MCF 10A (cell line): ENCODE results near the gene GP9. TPM values are rescaled to one million over a fixed set of nuclear protein-coding genes. Genes with fewer than 3 reads are reported as not detected.

ENCODE experiments used
- BruUV-seq: library from RNA; stranded (reverse); fragments of 400-500 nt; replicated peaks from 2 replicates; lab custom pipeline; 2021; lab: Mats Ljungman, UMichigan
- CTCF ChIA-PET: fragments of 300-600 bp; sonication (Branson Sonifier 250); formaldehyde crosslinking; extraction: SDS; loops from one replicate; lab custom pipeline; 2021; ENCODE audit warnings: antibody characterized with exemption, inconsistent platforms; lab: Yijun Ruan, JAX
- POLR2A ChIA-PET: fragments of 300-600, 350-650 bp; sonication (Branson Sonifier 250); formaldehyde crosslinking; extraction: SDS; loops from one replicate; lab custom pipeline; 2020; ENCODE audit warnings: antibody characterized with exemption, inconsistent platforms; lab: Yijun Ruan, JAX
- DNase-seq: peaks from one replicate; pipeline ENCODE4 v3.0.0-alpha.2; 2018; ENCODE audit not compliant: unreplicated experiment
- H3K27ac Mint-ChIP-seq: one replicate; pipeline ENCODE4 v1.8.0; 2022; ENCODE audit warnings: mild to moderate bottlenecking, low read depth, mixed read lengths; ENCODE audit not compliant: unreplicated experiment
- H3K27me3 Mint-ChIP-seq: one replicate; pipeline ENCODE4 v1.8.0; 2022; ENCODE audit warnings: mixed read lengths; ENCODE audit not compliant: insufficient read depth, unreplicated experiment
- H3K36me3 Mint-ChIP-seq: one replicate; pipeline ENCODE4 v1.8.0; 2022; ENCODE audit warnings: mild to moderate bottlenecking, moderate library complexity, mixed read lengths; ENCODE audit not compliant: insufficient read depth, unreplicated experiment
- H3K4me1 Mint-ChIP-seq: one replicate; pipeline ENCODE4 v1.8.0; 2022; ENCODE audit warnings: mixed read lengths; ENCODE audit not compliant: insufficient read depth, unreplicated experiment
- H3K4me3 Mint-ChIP-seq: one replicate; pipeline ENCODE4 v1.8.0; 2022; ENCODE audit warnings: mild to moderate bottlenecking, moderate library complexity, mixed read lengths; ENCODE audit not compliant: unreplicated experiment
- H3K9me3 Mint-ChIP-seq: one replicate; pipeline ENCODE4 v1.8.0; 2022; ENCODE audit warnings: mixed read lengths; ENCODE audit not compliant: unreplicated experiment
- intact Hi-C: fragments of 100-400 bp; cut with micrococcal nuclease; formaldehyde crosslinking; loops from 2 replicates; pipeline ENCODE4 v1.14.1; 2022
- total RNA-seq: library from RNA; stranded (reverse); gene quantifications from 2 replicates; pipeline ENCODE4 v1.2.3, GENCODE V29; 2022
- TF ChIP-seq, protein P1 (sequence below): fragments of 200-600 bp; IDR thresholded peaks from one replicate; pipeline ENCODE4 v1.8.0; 2022; ENCODE audit warnings: antibody characterized with exemption, mild to moderate bottlenecking; ENCODE audit not compliant: unreplicated experiment

The GP9 gene
- total RNA-seq, 1 experiment from 2014 or later = not detected

DNA sequence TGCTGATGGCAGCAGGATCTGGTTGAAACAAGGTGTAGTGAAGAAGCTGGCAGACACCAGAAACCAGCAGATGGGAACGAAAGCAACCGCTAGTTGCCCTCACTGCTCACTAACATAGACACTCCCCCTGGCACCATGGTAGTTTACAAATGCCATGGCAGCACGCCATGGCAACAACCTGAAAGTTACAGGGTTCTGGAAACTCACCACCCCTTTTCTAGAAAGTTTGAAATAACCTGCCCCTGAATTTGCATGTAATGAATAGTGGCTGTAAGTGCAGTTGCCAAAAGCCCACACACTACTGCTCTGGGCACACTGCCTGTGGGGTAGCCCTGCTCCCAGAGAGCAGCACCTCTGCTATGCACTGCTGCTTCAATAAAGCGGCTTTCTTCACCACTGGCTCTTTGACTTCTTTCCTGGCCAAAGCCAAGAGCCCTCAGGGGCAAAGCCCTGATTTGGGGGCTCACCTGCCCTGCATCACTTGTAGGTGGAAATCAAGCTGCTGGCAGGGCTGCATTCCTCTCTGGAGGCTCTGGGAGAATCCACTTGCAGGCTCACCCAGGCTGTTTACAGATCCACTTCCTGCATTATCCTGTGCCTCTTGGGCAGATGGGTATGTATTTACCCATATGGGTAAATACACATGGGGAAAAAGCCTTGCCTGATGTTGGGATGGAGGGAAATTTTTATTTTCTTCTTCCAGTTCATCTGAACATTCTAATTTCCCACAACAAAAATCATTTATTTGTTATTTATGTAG, 2.0 kb upstream of the GP9 start:
- Mint-ChIP-seq H3K4me1 (peaks cover 3% of the 10 kb centered on the region), H3K27ac (no peak overlapping the region), H3K4me3 (no peak overlapping the region), H3K9me3 (no peaks in the 10 kb centered on the region), H3K27me3 (peaks cover 20% of the 10 kb centered on the region), H3K36me3 (no peaks in the 10 kb centered on the region)
- DNase-seq = peak; percentile 17
- BruUV-seq = no TSS peak
- CTCF ChIA-PET = no interaction called here
- POLR2A ChIA-PET = interaction anchor here (0.7 kb wide), 2 partner anchors 61 to 63 kb away, joined by 3 read pairs; partner anchors contain the start of gene RAB43
- intact Hi-C loops = no loop called here
- TF ChIP-seq, protein P1, sequence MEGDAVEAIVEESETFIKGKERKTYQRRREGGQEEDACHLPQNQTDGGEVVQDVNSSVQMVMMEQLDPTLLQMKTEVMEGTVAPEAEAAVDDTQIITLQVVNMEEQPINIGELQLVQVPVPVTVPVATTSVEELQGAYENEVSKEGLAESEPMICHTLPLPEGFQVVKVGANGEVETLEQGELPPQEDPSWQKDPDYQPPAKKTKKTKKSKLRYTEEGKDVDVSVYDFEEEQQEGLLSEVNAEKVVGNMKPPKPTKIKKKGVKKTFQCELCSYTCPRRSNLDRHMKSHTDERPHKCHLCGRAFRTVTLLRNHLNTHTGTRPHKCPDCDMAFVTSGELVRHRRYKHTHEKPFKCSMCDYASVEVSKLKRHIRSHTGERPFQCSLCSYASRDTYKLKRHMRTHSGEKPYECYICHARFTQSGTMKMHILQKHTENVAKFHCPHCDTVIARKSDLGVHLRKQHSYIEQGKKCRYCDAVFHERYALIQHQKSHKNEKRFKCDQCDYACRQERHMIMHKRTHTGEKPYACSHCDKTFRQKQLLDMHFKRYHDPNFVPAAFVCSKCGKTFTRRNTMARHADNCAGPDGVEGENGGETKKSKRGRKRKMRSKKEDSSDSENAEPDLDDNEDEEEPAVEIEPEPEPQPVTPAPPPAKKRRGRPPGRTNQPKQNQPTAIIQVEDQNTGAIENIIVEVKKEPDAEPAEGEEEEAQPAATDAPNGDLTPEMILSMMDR = no peak

DNA sequence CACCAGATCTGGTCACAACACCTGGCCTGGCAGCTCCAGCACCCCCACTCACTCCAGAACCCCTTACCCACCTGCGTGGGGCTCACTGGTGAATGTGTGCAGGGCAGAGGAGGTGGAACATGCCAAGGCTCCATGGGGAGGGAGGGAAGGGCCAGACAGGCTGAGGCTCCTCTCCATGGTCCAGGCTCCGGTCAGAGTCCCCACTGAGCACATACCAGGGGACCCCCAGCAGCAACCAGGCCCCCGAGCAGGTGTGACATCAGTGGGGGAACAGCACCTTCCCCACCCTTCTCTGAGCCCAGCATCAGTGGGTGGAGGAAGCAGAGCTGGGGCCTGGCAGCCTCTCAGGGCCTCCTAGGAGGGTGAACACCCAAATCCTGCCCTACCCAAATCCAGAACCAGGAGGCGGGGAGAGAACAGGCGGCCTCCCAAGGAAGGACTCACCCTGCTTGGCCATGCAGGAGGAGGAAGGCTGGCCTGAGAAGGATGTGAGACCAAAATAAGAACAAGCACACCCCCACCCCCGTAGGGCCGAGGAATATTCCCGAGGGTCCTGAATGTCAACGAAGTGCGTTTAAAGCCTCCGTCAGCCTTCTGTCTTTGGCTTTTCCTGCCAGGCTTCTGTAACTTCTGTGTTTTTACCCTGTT, 1.1 kb upstream of the GP9 start:
- H3K27ac Mint-ChIP-seq = no peak overlapping the region
- no TSS peak for BruUV-seq
- peaks cover 20% of the 10 kb centered on the region for H3K27me3 Mint-ChIP-seq
- DNase-seq = no peak
- POLR2A ChIA-PET = no interaction called here
- H3K9me3 Mint-ChIP-seq = no peaks in the 10 kb centered on the region
- CTCF ChIA-PET = interaction anchor here (1.6 kb wide), 1 partner anchor 89 kb away, joined by 10 read pairs; no protein-coding TSS in a partner anchor
- TF ChIP-seq, protein P1 = no peak
- H3K36me3 Mint-ChIP-seq = no peaks in the 10 kb centered on the region
- no peaks in the 10 kb centered on the region for H3K4me1 Mint-ChIP-seq
- H3K4me3 Mint-ChIP-seq = no peak overlapping the region
- intact Hi-C loops = no loop called here

DNA sequence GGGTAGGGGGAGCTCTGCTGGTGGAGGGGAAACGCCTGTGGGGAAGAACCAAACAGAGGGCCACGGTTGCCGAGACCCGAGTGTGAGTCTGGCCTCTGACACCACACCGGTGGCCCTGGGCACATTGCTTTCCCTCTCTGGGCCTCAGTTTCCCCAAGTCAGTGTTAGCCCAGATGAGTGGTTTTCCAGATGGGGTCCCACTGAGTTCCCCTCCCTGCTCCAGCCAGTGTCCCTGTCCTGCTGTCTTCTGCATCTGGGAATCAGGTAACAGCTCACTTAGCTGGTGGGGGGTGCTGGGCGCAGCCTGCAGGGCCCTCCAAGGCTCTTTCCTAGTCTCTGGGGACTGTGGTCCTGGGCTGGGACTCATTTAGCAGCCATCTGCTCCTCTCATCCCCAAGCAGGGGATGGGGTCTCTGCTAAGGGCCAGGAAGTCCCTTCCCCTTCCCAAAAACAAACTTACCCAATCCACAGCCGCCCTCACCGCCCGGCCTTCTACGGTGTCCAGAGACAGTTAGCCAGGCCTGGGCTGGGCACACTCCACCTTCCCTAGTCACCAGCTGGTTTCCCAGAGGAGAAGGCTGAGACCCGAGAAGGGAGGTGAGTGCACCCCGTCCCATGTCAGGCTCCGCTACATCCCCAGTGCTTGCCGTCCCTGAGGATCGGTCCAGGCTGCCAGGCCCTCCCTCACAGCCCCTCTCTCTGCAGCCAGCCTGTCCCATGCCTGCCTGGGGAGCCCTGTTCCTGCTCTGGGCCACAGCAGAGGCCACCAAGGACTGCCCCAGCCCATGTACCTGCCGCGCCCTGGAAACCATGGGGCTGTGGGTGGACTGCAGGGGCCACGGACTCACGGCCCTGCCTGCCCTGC, 676 bp downstream of the GP9 start:
- CTCF ChIA-PET = interaction anchor here (1.6 kb wide), 1 partner anchor 91 kb away, joined by 10 read pairs; no protein-coding TSS in a partner anchor
- Mint-ChIP-seq H3K9me3 (no peaks in the 10 kb centered on the region), H3K36me3 (no peaks in the 10 kb centered on the region), H3K4me3 (no peak overlapping the region), H3K4me1 (no peaks in the 10 kb centered on the region), H3K27me3 (peaks cover 18% of the 10 kb centered on the region), H3K27ac (no peak overlapping the region)
- intact Hi-C loops = no loop called here
- DNase-seq = no peak
- TF ChIP-seq, protein P1 = no peak
- no TSS peak for BruUV-seq
- POLR2A ChIA-PET = interaction anchor here (0.9 kb wide), 1 partner anchor 8 kb away, joined by 3 read pairs; no protein-coding TSS in a partner anchor
